ENCODE results near the gene ELAC2. TPM values are rescaled to one million over a fixed set of nuclear protein-coding genes. Genes with fewer than 3 reads are reported as not detected.

The ELAC2 gene
- total RNA-seq, 2 experiments from 2014 or later: 51.6 to 53.3 TPM

DNA sequence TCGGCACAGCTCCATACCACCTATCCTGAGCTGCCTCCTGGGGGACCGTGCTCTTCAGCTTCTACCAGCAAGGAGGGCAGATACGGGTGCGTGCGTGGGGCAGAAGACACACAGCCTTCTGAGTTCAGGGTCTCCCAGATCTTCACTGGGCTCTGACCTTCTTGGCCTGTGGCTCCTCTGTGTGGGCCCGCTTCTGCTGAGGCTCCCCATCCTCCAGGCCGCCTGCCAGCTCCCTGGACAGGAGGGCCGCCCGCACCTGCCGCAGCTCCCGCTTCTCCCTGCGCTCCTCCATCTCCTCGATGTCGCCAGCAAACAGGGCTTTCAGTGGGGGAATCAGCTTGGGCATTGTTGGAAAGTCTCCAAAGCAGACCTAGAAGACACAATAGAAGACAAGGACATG lies 25.2 kb downstream of the ELAC2 start:
- H3K27me3 Mint-ChIP-seq: no peaks in the 10 kb centered on the region
- intact Hi-C loops (cut with DNase I, micrococcal nuclease): no loop called here
- Histone ChIP-seq H3K36me3 (ENCODE audit: insufficient read depth, low read length) (peaks cover 68% of the 10 kb centered on the region), H3K4me3 (ENCODE audit: low read length) (no peak overlapping the region), H3K27me3 (ENCODE audit: control insufficient read depth in 1 of 2, insufficient read depth in 2 of 2, low read length in 2 of 2) (no peaks in the 10 kb centered on the region), H3K9me3 (ENCODE audit: control insufficient read depth in 1 of 2, insufficient read depth in 1 of 2, low read length in 2 of 2) (peaks cover 0 to 12% of the 10 kb centered on the region in 2 experiments), H3K4me1 (ENCODE audit: insufficient read depth, low read length) (no peaks in the 10 kb centered on the region), H3K27ac (ENCODE audit: low read depth in 1 of 2, low read length in 2 of 2) (no peak overlapping the region)
- ATAC-seq (ENCODE audit: poor library complexity) (no peak), DNase-seq (no peak)
- ChIA-PET CTCF (no interaction called here), POLR2A (no interaction called here)
- no peaks in the 10 kb centered on the region for H3K9me3 Mint-ChIP-seq
- H3K4me1 Mint-ChIP-seq (ENCODE audit: low read depth): no peaks in the 10 kb centered on the region
- TF ChIP-seq, protein P1, sequence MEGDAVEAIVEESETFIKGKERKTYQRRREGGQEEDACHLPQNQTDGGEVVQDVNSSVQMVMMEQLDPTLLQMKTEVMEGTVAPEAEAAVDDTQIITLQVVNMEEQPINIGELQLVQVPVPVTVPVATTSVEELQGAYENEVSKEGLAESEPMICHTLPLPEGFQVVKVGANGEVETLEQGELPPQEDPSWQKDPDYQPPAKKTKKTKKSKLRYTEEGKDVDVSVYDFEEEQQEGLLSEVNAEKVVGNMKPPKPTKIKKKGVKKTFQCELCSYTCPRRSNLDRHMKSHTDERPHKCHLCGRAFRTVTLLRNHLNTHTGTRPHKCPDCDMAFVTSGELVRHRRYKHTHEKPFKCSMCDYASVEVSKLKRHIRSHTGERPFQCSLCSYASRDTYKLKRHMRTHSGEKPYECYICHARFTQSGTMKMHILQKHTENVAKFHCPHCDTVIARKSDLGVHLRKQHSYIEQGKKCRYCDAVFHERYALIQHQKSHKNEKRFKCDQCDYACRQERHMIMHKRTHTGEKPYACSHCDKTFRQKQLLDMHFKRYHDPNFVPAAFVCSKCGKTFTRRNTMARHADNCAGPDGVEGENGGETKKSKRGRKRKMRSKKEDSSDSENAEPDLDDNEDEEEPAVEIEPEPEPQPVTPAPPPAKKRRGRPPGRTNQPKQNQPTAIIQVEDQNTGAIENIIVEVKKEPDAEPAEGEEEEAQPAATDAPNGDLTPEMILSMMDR (IDR thresholded peaks at IDR 0.05): no peak
- no peak overlapping the region for H3K4me3 Mint-ChIP-seq
- H3K27ac Mint-ChIP-seq: no peak overlapping the region
- peaks cover 84% of the 10 kb centered on the region for H3K36me3 Mint-ChIP-seq (ENCODE audit: low read depth)

DNA sequence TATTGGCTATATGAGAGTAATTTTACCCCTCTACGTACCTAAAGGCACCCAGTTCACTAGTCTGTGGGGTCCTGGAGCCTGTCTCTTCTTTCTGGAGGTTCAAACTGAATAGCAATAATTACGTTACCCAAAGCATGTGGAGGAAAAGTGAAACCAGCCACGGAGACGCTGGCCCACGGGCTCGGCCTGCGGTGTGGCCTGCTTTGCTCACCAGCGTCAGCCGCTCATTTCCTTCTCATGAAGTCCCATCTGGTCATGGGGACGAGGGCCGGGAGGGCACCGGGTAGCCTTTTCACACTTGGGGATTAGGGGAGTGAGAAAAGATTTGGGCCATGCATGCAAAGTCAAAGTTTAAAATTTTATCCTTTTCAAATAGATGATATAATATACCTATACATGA lies 26.9 kb downstream of the ELAC2 start:
- Histone ChIP-seq H3K27ac (ENCODE audit: low read depth in 1 of 2, low read length in 2 of 2) (no peak overlapping the region), H3K36me3 (ENCODE audit: insufficient read depth, low read length) (peaks cover 50% of the 10 kb centered on the region), H3K4me3 (ENCODE audit: low read length) (no peak overlapping the region), H3K9me3 (ENCODE audit: control insufficient read depth in 1 of 2, insufficient read depth in 1 of 2, low read length in 2 of 2) (peaks cover 0 to 12% of the 10 kb centered on the region in 2 experiments), H3K4me1 (ENCODE audit: insufficient read depth, low read length) (no peaks in the 10 kb centered on the region), H3K27me3 (ENCODE audit: control insufficient read depth in 1 of 2, insufficient read depth in 2 of 2, low read length in 2 of 2) (no peaks in the 10 kb centered on the region)
- Mint-ChIP-seq H3K27ac (no peak overlapping the region), H3K27me3 (no peaks in the 10 kb centered on the region), H3K36me3 (ENCODE audit: low read depth) (peaks cover 66% of the 10 kb centered on the region), H3K9me3 (no peaks in the 10 kb centered on the region), H3K4me3 (no peak overlapping the region), H3K4me1 (ENCODE audit: low read depth) (no peaks in the 10 kb centered on the region)
- intact Hi-C loops (cut with DNase I, micrococcal nuclease): no loop called here
- no peak for ATAC-seq (ENCODE audit: poor library complexity)
- TF ChIP-seq, protein P1 (IDR thresholded peaks at IDR 0.05): no peak
- POLR2A ChIA-PET: no interaction called here
- CTCF ChIA-PET: no interaction called here
- no peak for DNase-seq

DNA sequence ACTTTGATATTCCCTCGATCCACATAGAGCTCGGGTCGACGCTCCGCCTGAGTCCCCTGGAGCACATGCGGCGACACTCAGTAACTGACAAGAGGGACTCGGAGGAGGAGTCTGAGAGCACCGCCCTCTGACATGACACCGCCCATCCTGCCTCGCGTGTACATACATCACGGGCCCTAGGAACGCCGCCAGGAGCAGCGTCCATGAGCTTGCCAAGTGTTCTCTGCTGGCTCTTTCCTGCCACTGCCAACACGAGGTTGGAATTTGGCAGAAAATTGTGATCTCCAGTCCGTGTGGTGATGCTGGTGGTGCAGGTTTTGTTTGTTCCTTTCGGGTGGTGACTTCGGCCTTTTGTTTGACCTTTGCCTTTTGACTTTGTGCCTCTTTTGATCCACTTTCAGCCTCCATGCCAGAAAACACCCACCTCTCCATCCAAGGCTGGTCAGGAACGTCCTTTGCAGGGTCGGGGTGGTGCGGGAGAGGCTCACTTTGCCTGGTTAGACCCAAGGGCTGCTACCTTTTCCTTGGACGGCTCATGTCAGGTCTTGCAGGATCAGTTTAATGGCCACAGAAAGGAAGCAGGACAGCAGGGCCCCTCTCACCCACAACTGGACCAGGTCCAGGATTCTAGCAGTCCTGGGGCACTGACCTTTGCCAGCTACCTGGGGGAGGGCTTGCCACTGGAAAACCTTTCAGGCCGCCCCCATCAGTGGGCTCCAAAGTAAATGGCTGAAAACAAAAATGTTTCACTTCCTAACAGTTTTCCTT lies 27.6 kb downstream of the ELAC2 start:
- H3K4me1 Mint-ChIP-seq (ENCODE audit: low read depth): no peaks in the 10 kb centered on the region
- H3K27me3 Mint-ChIP-seq: no peaks in the 10 kb centered on the region
- POLR2A ChIA-PET: no interaction called here
- CTCF ChIA-PET: no interaction called here
- ATAC-seq (ENCODE audit: poor library complexity): no peak
- H3K36me3 ChIP-seq (ENCODE audit: insufficient read depth, low read length): peaks cover 43% of the 10 kb centered on the region
- H3K36me3 Mint-ChIP-seq (ENCODE audit: low read depth): peaks cover 59% of the 10 kb centered on the region
- H3K9me3 ChIP-seq (ENCODE audit: control insufficient read depth in 1 of 2, insufficient read depth in 1 of 2, low read length in 2 of 2): peaks cover 0 to 12% of the 10 kb centered on the region in 2 experiments
- no peak overlapping the region for H3K27ac Mint-ChIP-seq
- TF ChIP-seq, protein P1 (IDR thresholded peaks at IDR 0.05): no peak
- H3K9me3 Mint-ChIP-seq: no peaks in the 10 kb centered on the region
- no peak for DNase-seq
- H3K4me1 ChIP-seq (ENCODE audit: insufficient read depth, low read length): no peaks in the 10 kb centered on the region
- intact Hi-C loops (cut with DNase I, micrococcal nuclease): no loop called here
- H3K27ac ChIP-seq (ENCODE audit: low read depth in 1 of 2, low read length in 2 of 2): no peak overlapping the region
- H3K4me3 ChIP-seq (ENCODE audit: low read length): no peak overlapping the region
- no peaks in the 10 kb centered on the region for H3K27me3 ChIP-seq (ENCODE audit: control insufficient read depth in 1 of 2, insufficient read depth in 2 of 2, low read length in 2 of 2)
- no peak overlapping the region for H3K4me3 Mint-ChIP-seq
